ENCODE results near the gene APOO.

GRCh38 chrX:23854122-23854521, 53.6 kb downstream of the APOO start:
- TF ChIP-seq MAX (IDR thresholded peaks at IDR 0.05) (no peak), EP300 (IDR thresholded peaks at IDR 0.05; ENCODE audit: borderline replicate concordance) (no peak), CEBPB (IDR thresholded peaks at IDR 0.05) (no peak), YY1 (IDR thresholded peaks at IDR 0.05; ENCODE audit: low read depth) (no peak), RAD21 (IDR thresholded peaks at IDR 0.05; ENCODE audit: low read depth) (no peak), EGR1 (IDR thresholded peaks at IDR 0.05) (no peak)
